Measurements from ENCODE around the gene IRF3.

Gene IRF3

GRCh38 chr19:49666120-49666444, 425 bp upstream of the IRF3 start:
- Mint-ChIP-seq H3K27me3 (ENCODE audit: low read depth, poor library complexity) (peaks cover 4% of the 10 kb centered on the region), H3K36me3 (ENCODE audit: low read depth) (peaks cover 27% of the 10 kb centered on the region), H3K27ac (peak overlapping the region; percentile 85), H3K4me1 (peaks cover 43% of the 10 kb centered on the region), H3K9me3 (no peaks in the 10 kb centered on the region), H3K4me3 (peak overlapping the region; percentile 97)
- TF ChIP-seq, protein P1, sequence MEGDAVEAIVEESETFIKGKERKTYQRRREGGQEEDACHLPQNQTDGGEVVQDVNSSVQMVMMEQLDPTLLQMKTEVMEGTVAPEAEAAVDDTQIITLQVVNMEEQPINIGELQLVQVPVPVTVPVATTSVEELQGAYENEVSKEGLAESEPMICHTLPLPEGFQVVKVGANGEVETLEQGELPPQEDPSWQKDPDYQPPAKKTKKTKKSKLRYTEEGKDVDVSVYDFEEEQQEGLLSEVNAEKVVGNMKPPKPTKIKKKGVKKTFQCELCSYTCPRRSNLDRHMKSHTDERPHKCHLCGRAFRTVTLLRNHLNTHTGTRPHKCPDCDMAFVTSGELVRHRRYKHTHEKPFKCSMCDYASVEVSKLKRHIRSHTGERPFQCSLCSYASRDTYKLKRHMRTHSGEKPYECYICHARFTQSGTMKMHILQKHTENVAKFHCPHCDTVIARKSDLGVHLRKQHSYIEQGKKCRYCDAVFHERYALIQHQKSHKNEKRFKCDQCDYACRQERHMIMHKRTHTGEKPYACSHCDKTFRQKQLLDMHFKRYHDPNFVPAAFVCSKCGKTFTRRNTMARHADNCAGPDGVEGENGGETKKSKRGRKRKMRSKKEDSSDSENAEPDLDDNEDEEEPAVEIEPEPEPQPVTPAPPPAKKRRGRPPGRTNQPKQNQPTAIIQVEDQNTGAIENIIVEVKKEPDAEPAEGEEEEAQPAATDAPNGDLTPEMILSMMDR (IDR thresholded peaks at IDR 0.05) = no peak
- no peak for DNase-seq

GRCh38 chr19:49665036-49665350, 664 bp downstream of the IRF3 start:
- Mint-ChIP-seq H3K4me3 (peak overlapping the region; percentile 97), H3K4me1 (peaks cover 43% of the 10 kb centered on the region), H3K9me3 (peaks cover 4% of the 10 kb centered on the region), H3K27ac (peak overlapping the region; percentile 76), H3K27me3 (ENCODE audit: low read depth, poor library complexity) (peaks cover 4% of the 10 kb centered on the region), H3K36me3 (ENCODE audit: low read depth) (peaks cover 31% of the 10 kb centered on the region)
- no peak for DNase-seq
- TF ChIP-seq, protein P1 (IDR thresholded peaks at IDR 0.05) = no peak

- peaks cover 4% of the 10 kb centered on the region for H3K27me3 Mint-ChIP-seq (ENCODE audit: low read depth, poor library complexity)
- peak overlapping the region; percentile 97 for H3K4me3 Mint-ChIP-seq
- H3K4me1 Mint-ChIP-seq = peaks cover 43% of the 10 kb centered on the region
- H3K9me3 Mint-ChIP-seq = peaks cover 4% of the 10 kb centered on the region
- peaks cover 32% of the 10 kb centered on the region for H3K36me3 Mint-ChIP-seq (ENCODE audit: low read depth)
- H3K27ac Mint-ChIP-seq = peak overlapping the region; percentile 93
- TF ChIP-seq, protein P1 (IDR thresholded peaks at IDR 0.05) = no peak
- DNase-seq = peak; percentile 97
Measured at GRCh38 chr19:49664171-49665035, 1.3 kb downstream of the IRF3 start.

DNA sequence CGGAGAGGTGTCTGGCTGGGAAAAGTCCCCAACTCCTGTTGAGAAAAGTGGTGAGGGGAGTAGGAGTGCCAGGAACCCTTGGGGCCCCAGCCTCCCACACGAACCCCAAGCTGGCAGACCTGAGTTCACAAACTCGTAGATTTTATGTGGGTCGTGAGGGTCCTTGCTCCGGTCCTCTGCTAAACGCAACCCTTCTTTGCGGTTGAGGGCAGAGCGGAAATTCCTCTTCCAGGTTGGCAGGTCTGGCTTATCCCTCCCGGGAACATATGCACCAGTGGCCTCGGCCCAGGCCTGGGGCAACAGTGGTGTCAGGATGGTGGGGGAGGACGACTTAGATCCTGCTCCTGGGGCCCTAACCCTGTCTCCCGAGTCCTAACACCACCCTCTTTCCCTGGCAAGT, 2.4 kb downstream of the IRF3 start:
- H3K4me3 Mint-ChIP-seq = no peak overlapping the region
- peaks cover 37% of the 10 kb centered on the region for H3K36me3 Mint-ChIP-seq (ENCODE audit: low read depth)
- DNase-seq = no peak
- TF ChIP-seq, protein P1 (IDR thresholded peaks at IDR 0.05) = no peak
- peaks cover 43% of the 10 kb centered on the region for H3K4me1 Mint-ChIP-seq
- peaks cover 4% of the 10 kb centered on the region for H3K9me3 Mint-ChIP-seq
- H3K27me3 Mint-ChIP-seq (ENCODE audit: low read depth, poor library complexity) = peaks cover 4% of the 10 kb centered on the region
- no peak overlapping the region for H3K27ac Mint-ChIP-seq

GRCh38 chr19:49662011-49662410, 3.6 kb downstream of the IRF3 start:
- H3K4me1 Mint-ChIP-seq = peaks cover 42% of the 10 kb centered on the region
- H3K4me3 Mint-ChIP-seq = no peak overlapping the region

More at GRCh38 chr19:49662011-49662410, 3.6 kb downstream of the IRF3 start:
- TF ChIP-seq, protein P1 (IDR thresholded peaks at IDR 0.05) = no peak
- Mint-ChIP-seq H3K9me3 (peaks cover 4% of the 10 kb centered on the region), H3K27ac (no peak overlapping the region), H3K36me3 (ENCODE audit: low read depth) (peaks cover 43% of the 10 kb centered on the region), H3K27me3 (ENCODE audit: low read depth, poor library complexity) (no peaks in the 10 kb centered on the region)
- DNase-seq = no peak
